COLO829 (cell line): ENCODE measurements around the gene PCDHGB1.
A peak's percentile ranks its signal among the peaks of the same experiment; 100 is the strongest.
"Not testable (repeated sequence)": the region's sequence is repeated elsewhere in the genome, so short reads cannot be mapped to it uniquely, and the experiment has no call there.

Experiments used
- DNase-seq: peaks from one replicate; pipeline ENCODE4 v3.0.0; 2012; ENCODE audit warnings: low spot score

Gene PCDHGB1

GRCh38 chr5:141346017-141346416 is 3.9 kb upstream of the PCDHGB1 start:
- DNase-seq, result not testable (repeated sequence)

GRCh38 chr5:141351591-141351990 is 1.7 kb downstream of the PCDHGB1 start:
- DNase-seq, result no peak

- DNase-seq, result no peak
Observed at GRCh38 chr5:141354900-141355469, 5.1 kb downstream of the PCDHGB1 start, which contains the start of gene PCDHGA4. TSS of gene PCDHGA4 (plus strand) at chr5:141355021. CDS start at chr5:141355108, 87 bp downstream.

- no peak for DNase-seq
Observed at GRCh38 chr5:141355641-141356040, 5.7 kb downstream of the PCDHGB1 start.

GRCh38 chr5:141356133-141356532 is 6.2 kb downstream of the PCDHGB1 start:
- no peak for DNase-seq

- no peak for DNase-seq
Observed at GRCh38 chr5:141356950-141357349, 7.1 kb downstream of the PCDHGB1 start.

- DNase-seq, result no peak
Observed at GRCh38 chr5:141359790-141360426, 10.0 kb downstream of the PCDHGB1 start, which contains the start of gene PCDHGB2. TSS of gene PCDHGB2 (plus strand) at chr5:141359994. CDS start at chr5:141360136, 142 bp downstream.

- DNase-seq, result no peak
Observed at GRCh38 chr5:141360685-141361084, 10.8 kb downstream of the PCDHGB1 start.

GRCh38 chr5:141362719-141363118 is 12.8 kb downstream of the PCDHGB1 start:
- no peak for DNase-seq

GRCh38 chr5:141363952-141364660 is 14.2 kb downstream of the PCDHGB1 start, which contains the start of gene PCDHGA5:
TSS of gene PCDHGA5 (plus strand) at chr5:141364162. CDS start at chr5:141364331, 169 bp downstream.
- no peak for DNase-seq

- DNase-seq, result no peak
Observed at GRCh38 chr5:141366016-141366896, 16.4 kb downstream of the PCDHGB1 start.

- no peak for DNase-seq
Observed at GRCh38 chr5:141369994-141370848, 20.3 kb downstream of the PCDHGB1 start, which contains the start of gene PCDHGB3. TSS of gene PCDHGB3 (plus strand) at chr5:141370242. CDS start at chr5:141370395, 153 bp downstream.

- no peak for DNase-seq
Observed at GRCh38 chr5:141371572-141372475, 21.9 kb downstream of the PCDHGB1 start.

GRCh38 chr5:141373673-141374317 is 23.9 kb downstream of the PCDHGB1 start, which contains the start of gene PCDHGA6:
TSS of gene PCDHGA6 (plus strand) at chr5:141373891. CDS start at chr5:141374084, 193 bp downstream.
- DNase-seq, result peak; percentile 3

GRCh38 chr5:141374627-141375026 is 24.7 kb downstream of the PCDHGB1 start:
- DNase-seq, result no peak

GRCh38 chr5:141375444-141376155 is 25.7 kb downstream of the PCDHGB1 start:
- not testable (repeated sequence) for DNase-seq

- DNase-seq, result no peak
Observed at GRCh38 chr5:141382469-141383294, 32.8 kb downstream of the PCDHGB1 start, which contains the start of gene PCDHGA7. TSS of gene PCDHGA7 (plus strand) at chr5:141382742. CDS start at chr5:141382900, 158 bp downstream.
